GM21529 (cell line): Measurements from ENCODE around the gene CPEB4.

ENCODE experiments used
- ATAC-seq: cut with Tn5 transposase; IDR thresholded peaks from one replicate; pipeline ENCODE4 v1.9.1; 2021; ENCODE audit not compliant: unreplicated experiment

CPEB4 gene

DNA sequence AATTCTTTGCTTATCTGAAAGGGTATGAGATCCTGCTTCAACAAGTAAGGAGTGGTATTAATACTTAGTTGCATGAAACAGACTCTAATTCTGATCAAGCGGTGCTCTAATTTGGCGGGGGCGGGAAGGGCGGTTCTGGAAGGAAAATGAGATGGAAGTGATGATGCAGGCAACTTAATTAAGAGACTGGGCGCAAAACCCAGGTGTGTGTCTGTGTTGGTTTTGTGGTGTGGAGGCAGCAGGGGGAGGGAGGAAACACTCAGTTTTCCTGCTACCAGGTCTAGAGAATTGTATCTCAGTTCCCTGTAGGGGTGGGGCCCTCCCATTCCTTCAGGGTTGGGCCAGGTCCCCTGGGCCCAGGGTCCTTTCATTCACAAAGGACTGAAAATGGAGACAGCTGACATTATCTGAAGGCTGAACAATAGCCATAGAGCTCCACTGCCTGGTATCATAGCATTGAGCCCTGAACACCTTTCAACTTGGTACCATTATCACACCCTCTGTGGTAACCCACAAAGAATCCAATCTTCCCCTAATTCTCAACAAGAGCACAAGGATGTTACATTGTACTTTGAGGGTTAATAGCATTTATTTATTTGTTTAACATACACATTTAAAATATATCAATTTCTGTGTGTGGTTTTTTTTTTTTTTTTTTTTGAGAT is 83.7 kb downstream of the CPEB4 start:
- ATAC-seq, result no peak

DNA sequence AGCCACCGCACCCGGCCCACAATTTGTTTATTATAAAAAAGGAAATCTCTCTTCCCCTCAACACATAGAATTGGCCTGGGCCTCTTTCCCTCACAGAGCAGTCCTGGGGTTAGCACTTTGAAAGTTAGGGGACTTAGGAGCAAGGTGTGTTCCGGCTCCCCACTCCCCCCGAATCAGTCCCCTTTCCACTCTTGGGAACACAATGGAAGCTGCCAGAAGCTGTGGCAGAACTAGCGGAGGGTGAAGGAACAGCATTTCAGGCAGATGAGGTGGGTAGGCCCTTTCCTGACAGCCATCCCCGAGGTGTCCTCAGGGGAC is 84.4 kb downstream of the CPEB4 start:
- no peak for ATAC-seq

DNA sequence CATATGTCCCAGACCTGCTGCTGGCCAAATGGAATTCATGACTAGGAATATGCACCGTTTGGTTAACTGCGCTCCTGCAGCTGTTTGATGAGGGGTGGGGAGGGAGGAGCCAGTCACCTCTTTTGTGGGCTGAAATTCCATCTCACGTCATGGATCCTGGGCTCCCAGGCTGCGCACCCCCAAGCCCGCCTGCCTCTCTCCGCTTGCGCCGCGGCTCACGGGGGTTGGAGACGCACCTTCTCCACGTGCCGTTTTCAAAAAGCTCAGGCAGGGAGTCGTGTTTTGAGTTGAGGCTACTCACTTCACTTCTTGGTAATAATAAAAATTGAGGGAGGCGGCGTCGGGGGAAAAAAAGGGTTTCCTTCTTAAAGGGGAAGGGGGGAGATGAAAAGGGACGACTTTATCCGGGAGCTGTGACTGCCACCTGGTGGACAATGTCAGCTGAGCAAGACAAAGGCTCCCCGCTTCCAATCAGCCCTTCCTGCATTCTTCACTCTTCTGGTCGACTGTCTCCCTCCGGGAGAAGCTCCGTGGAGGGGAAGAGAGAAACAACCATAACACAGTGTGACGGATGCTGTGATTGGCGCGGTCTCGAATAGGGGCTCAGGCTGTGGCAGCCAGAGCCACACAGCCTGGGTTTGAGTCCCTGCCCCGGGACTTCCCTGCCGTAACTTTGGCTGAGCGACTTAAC is 84.9 kb downstream of the CPEB4 start:
- peak; percentile 76 for ATAC-seq

DNA sequence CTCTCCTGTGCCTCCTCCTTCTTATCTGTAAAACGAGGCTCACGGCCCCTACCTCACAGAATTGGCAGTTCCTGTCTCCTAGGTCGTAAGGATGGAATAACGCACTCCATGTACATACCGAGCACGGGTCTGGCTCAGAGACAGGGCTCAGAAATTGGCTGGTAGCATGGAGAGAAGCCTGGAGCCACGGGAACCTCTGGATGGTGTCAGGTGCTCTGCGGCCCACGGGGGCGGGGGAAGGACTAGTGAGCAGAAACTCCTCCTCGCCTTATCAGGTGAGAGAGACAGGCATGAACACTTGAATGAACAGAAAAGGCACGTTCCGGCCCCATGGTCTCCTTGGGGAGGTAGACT is 85.4 kb downstream of the CPEB4 start:
- ATAC-seq, result peak; percentile 19

DNA sequence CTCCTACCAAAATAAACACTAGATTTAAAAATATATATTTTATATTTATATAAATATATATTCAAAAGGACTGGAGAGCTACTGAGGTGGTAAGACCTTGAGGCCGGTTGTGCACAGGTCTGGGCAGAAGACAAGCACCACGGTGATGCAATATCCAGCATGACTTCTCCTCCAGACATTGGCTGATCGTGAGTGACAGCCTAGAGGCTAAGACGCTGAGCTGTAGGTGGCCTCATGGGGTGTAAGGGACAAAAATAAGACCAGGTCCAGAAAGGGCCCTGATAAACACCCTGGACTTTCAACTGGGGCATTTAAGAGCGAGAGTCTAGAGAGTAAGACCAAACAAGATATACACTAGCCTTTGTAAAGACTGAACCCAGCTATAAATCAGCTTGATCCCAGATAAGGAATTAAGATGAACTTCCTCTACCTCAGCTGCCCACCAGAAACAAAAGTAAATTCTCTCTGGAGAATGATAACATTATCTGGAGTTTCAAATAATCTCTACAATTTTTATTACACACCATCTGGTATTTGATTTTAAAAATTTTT is 86.6 kb downstream of the CPEB4 start:
- ATAC-seq, result no peak

DNA sequence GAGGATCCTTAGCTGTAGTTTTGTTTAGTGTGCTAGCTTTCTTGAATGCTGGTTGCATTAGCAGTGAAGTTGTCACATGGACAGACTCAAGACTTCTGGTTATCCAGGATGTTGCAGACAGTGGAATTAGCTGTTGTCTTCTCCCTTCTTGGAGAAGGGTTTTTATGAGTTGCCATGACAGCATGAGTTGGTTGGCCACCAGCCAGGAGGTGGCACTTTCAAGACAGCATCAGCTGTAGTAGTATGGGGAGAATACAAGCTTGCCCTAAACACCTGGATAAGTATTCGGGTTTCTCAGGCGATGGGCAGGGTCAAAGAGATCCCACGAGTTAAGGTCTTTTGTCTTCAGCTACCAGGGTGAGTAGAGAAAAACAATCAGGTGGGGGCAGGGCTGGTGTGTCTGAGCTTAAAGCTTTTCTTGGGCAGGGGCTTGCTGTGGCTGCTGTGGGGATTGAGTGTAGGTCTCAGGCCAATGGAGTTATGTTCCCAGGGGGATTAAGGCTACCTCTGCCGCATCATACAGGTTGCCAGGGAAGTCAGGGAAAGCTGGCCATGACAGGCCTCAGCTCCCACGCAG is 93.1 kb downstream of the CPEB4 start:
- no peak for ATAC-seq

DNA sequence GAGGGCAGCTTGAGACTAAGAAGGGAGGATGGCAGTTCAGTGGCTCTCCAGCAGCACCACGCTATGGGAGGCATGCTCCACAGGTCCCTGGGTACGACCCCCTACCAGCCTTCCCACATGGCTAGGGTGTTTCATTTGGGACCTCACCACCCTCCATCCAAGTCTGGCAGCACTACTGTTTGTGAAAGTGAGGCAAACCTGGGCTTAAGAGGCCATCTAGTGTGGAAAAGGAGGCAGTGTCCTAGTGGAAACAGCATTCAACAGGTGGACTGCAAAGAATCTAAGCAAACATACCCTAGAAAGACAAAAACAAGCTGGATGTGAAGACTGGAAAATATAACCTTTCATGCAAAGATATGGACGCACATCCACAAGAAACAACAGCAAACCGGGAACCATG is 96.1 kb downstream of the CPEB4 start:
- ATAC-seq, result no peak

DNA sequence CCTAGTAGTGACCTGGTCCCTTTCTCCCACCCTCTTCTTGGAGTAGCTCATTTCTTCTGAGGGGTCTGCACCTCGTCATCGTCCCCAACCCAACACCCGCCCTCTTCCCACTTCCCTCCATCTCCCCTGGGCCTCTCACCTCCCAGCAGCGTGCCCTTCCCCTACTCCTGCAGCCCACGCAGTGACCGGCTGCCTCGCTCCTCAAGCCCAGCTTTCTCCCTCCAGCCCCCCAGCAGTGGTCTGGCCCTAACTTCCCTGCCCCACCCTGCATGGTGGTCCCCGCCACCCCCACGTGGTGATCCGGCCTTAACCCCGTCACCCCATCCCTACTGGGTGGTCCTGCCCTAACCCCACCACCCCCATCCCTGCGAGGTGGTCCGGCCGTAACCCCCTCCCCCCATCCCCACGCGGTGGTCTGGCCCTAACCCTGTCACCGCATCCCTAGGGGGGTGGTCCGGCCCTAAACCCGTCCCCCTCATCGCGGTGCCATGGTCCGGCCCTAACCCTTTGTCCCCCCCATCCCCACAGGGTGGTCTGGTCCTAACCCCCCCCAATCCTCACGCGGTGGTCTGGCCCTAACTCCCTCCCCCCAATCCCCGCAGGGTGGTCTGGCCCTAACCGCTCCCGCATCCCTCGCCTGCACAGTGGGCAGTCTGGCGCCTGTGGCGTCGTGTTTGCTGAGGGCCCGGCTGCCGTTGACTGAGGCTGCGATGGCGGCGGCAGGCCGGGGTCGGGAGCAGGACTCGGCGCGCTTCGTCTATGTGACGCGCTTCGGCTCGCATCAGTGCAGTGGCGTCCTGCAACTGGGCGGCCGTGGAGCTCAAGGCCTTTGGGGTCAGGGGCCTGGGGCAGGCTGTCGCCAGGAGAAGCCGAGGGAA is 100.6 kb downstream of the CPEB4 start, which contains the start of gene C5orf47:
C5orf47 (plus strand) TSS at position 617 of the 878 bp plus-strand sequence; CDS start at position 711, 94 bp downstream.
- ATAC-seq, result no peak

DNA sequence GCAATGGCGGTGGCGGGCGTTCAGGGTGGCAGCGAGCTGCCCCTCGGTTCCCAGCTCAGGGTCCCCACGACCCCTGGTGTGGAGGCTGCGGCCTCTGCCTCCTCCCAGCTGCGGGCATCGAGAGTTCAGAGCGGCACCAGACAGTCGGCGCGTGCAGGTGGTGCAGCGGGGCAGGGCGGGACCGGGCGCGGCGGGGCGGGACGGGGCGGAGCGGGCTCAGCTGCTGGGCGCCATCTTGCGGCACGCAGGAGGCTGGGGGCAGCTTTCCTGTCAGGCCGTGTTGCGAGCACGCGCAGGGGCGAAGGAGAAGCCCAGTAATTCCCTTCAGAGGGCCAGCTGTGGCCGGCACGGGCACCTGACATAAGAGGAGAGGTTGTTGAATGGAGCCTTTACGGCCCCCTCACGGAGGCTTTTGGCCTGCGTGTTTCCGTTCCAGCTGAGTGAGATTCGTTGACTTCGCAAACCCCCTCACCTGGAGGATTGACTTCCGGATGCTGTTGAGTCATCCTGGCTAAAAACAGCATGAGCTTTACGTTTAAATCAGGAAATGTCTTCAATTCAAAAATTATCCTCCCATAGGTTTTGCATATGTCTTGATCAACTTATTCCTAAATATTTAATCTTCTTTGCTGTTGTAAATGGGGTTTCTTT is 101.4 kb downstream of the CPEB4 start:
- ATAC-seq, result no peak

DNA sequence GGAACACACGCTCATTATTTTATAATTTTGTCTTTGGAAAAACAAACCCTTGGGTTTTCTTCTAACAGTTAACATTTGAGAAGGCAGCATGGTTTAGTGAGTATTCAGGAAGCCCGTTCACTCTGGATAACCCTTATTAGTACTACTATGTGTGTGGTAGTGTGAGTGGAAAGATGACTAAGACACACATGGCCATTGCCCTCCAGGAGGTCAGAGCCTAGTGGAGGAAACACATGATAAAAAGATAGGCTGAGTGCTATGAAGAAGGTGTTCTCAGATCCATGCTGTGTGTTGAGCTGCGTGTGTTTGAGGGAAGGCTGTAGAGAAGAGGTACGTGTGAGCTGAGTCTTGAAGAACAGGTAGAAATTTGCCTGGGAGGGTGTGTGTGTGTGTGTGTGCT is 109.2 kb downstream of the CPEB4 start:
- ATAC-seq, result no peak

DNA sequence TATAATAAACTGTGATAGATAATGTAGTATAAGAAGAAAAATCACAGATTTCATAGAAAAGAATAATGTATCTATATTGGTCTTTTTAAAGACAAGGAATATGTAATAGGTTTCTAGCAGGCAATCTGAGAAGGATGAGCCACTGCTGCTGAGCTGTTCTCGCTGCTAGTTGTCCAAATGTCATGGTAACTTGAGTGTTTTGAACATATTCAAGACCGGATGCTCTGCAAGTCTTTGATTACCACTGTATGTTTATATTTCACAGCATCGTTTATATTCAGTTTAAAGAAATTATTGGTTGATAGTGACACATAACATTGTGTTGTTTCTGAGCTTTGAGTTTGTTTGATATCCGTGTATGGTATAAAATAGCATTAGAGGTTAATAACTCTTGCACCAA is 110.4 kb downstream of the CPEB4 start:
- ATAC-seq, result no peak

DNA sequence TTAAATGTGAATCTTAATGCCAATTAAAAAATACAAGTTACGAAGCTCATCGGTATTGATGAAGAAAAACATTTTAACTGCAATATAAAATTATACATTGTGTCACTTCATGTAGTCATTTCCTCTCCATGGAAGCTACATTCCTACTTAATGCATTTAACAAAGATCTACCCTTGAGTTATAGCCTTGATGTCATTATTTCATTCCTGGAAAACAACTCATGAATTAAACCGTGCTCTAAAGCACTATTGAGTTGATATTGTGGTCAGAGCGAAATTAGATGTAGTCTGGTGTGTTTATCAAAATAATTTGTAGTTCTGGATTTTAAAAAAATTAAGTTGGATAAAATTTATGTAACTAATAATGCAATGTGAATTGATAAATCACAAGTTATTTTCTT is 111.9 kb downstream of the CPEB4 start:
- ATAC-seq, result no peak

DNA sequence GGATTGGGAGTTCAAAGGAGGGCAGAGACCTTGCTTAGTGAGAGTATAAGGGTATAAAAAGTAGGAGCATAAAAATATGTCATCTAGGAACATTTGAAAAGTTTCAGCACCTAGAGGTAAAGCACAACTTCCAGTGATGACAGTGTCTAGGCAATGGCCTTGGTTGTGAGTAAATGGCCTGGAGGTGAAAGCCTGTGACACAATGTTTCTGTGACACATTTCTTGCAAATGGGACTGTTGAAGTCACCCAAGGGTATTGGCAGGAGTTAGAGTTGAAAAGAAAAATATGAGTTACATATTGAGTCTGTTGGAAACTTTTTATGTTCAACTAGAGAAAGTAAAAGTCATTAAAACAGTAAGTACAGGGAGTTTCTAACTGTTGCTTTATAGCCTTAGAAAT is 115.6 kb downstream of the CPEB4 start:
- no peak for ATAC-seq

DNA sequence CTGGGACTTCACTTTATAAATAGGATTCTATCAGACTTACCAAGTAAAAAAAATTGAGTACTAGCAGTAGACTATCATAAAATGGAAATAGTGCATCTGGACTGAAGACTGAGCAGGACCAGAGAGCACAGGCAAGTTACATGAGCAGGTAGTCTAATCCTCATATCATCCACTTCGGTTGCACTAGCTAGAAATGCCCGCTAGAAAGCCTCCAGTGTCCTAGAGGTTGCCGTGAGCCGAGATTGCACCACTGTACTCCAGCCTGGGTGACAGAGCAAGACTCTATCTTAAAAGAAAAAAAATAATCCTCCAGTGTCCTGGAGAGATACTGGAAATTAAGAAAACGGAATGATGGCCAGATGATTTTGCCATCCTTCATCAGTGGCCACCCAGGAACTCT is 120.8 kb downstream of the CPEB4 start:
- ATAC-seq, result no peak

DNA sequence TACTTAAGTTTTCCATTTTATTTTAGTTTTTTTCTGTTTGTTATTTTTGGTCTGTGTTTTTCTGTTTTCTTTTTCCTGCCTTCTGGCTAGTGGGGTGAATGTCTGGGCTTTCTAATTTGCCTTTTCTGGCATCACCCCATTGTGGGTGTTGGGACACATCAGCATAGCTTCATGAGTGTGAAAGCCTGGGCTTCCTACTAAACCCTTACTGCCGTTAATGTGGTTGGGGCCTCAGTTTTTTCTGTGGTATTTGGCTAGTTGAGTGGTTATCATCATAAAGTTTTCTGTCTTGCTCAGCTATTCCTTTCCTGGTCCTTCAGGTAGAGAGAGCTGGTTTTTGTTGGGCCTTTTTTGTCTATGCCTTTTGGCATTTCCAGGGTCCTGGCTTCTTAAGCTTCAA is 122.2 kb downstream of the CPEB4 start:
- no peak for ATAC-seq

DNA sequence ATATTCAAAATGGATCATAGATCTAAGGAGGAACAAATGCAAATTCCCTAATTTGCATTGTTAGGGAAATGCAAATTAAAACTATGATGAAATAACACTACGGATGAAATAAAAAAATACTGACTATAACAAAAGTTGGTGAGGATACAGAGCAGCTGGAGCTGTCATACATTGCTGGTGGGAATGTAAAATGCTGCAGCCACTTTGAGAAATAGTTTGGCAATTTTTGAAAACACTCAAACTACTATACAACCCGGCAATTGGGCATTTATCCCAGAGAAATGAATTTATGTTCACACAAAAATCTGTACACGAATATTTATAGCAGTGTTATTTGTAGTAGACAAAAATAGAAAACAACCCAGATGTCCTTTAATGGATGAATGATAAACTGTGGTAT is 123.3 kb downstream of the CPEB4 start:
- ATAC-seq, result no peak
